Measurements from ENCODE around the gene GPHB5.
"Not testable (repeated sequence)": the region's sequence is repeated elsewhere in the genome, so short reads cannot be mapped to it uniquely, and the experiment has no call there.

- not testable (repeated sequence) for TF ChIP-seq CTCF, POLR2A (IDR thresholded peaks at IDR 0.05)
These were observed 14.3 kb downstream of the GPHB5 start for GRCh38 chr14:63304429-63304828.

Measured in right lobe of liver (tissue), 4 donors.